GM20000 (cell line): ENCODE measurements around the gene CCDC85A.

ENCODE experiments used
- DNase-seq: peaks from one replicate; pipeline ENCODE4 v3.0.0; 2012; ENCODE audit warnings: low spot score
- TF ChIP-seq, protein P1 (sequence below): IDR thresholded peaks from 2 replicates; pipeline ENCODE4 v1.5.1; 2012; ENCODE audit warnings: mild to moderate bottlenecking, control low read depth; ENCODE audit errors: extremely low read depth, missing control alignments

Gene CCDC85A

DNA sequence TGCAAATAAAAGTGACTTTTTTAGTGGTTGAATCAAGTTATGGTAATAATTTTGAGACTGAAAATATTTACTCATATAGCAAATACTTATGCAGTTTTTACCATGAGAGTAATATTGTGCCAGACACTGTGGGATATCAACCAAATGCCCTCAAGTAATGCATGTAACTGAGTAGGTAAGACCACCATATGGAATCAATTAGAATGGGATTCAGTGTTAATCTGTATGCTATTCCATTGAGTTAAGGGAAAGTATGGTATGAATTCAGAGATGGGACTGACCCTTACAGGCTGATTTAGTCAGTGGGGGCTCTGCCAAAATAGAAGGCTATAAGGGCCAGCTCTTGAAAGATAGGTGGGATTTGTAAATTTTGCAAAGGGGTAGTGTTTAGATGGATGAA is 131.6 kb downstream of the CCDC85A start:
- DNase-seq, result no peak
- TF ChIP-seq, protein P1, sequence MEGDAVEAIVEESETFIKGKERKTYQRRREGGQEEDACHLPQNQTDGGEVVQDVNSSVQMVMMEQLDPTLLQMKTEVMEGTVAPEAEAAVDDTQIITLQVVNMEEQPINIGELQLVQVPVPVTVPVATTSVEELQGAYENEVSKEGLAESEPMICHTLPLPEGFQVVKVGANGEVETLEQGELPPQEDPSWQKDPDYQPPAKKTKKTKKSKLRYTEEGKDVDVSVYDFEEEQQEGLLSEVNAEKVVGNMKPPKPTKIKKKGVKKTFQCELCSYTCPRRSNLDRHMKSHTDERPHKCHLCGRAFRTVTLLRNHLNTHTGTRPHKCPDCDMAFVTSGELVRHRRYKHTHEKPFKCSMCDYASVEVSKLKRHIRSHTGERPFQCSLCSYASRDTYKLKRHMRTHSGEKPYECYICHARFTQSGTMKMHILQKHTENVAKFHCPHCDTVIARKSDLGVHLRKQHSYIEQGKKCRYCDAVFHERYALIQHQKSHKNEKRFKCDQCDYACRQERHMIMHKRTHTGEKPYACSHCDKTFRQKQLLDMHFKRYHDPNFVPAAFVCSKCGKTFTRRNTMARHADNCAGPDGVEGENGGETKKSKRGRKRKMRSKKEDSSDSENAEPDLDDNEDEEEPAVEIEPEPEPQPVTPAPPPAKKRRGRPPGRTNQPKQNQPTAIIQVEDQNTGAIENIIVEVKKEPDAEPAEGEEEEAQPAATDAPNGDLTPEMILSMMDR, result no peak

DNA sequence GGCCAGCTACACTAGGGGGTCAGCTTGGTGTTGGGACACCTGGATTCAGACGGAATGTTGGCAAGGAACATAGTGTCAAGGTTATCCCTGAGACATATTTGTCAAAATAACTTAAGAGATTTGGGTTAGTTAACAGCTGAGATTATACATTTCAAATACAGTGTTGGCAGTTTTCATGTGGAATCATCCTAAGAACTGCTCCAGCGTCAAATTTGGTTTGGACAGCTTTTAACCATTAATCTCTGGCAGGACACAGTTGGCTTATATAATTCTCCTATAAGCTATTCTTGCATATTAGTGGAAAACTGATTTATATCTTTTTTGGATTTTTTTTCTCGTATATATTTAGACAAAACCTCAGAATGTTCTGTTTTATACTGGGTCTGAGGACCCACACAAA is 132.2 kb downstream of the CCDC85A start:
- TF ChIP-seq, protein P1, result no peak
- no peak for DNase-seq

DNA sequence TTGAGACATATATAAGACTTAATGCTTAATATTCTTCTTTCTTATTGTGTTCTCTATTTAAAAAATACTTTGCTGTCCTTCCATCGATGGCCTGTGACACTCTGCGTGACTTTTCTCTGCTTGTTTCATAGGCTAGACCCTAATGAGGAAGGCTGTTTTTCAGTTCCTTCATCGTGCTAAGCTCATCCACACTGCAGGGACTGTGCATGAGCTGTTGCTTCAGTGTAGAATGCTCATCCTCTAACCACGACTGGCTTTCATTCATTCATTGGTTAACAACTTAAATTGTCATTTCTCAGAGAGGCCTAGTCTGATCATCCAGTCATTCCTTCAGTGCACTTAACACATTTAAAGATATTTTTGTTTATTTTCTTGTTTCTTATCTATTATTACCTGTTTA is 134.4 kb downstream of the CCDC85A start:
- TF ChIP-seq, protein P1, result no peak
- no peak for DNase-seq

DNA sequence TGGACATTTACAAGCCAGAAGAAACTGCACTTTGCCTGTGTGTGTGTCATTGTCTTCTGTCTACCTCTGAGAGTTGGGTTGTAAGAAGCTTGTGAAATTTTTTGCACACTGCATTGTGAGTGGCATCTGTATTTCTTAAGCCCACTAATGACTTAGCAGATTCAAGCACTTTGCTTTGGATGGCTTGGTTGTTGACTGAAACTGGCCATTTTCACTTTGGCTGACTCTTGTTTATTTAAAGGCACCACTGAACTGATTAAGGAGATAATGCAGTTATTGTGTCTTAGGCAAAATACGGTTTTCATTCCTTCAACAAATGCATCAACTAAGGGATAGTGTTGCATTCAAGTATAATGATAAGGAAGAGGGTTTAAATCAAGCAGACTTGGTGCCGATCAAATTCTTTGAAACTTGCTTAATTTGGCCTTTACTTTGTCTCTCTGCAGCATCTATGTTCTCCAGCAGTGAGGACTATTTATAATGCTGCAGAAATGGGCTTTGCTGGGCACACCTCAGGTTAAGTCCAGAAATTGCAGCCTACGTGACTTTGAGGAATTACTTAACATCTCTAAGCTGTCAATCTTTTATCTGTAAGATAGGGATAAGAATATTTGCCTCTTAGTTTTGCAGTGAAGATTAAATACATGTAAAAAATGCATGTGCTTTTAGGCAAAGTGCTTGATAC is 142.0 kb downstream of the CCDC85A start:
- DNase-seq, result no peak

DNA sequence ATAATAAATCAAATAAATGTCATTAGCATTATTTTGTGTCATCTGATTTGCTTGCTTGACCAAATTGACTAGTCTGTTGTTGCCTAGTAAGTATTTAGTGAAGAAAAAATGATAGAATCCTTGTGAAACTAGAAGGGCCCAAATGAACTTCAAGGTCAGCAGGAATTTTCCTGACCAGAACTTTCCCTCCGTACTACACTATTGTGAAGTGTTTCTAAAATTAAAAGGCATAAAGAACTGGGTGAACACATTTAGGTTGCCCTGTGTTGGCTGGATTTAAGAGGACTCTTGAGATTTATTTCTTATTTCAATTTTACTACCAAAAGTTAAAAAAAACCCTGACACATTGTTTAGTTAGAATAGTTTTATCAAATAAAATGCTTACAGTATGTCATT is 142.6 kb downstream of the CCDC85A start:
- no peak for DNase-seq
- TF ChIP-seq, protein P1, result no peak

More for the DNA sequence above, 142.0 kb downstream of the CCDC85A start:
- TF ChIP-seq, protein P1, result no peak

DNA sequence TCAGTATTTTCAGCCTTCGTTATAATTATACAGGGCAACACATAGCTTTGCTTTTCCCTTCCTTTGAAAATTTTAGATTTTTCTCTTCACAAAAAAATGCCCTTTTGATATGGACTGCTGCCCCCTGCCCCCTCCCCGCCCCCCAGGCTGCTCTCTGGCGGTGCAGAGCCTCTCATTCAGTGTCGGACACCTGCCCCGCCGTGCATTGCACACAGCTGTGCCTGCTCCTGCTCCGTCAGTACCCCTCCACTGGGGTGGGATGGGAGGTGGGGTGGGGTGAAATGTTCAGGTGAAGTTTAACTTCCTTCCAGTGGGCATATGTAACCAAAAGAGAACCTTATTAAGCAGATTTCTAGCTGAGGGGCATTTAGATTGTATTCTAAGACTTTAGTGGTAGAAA is 148.0 kb downstream of the CCDC85A start:
- no peak for DNase-seq
- TF ChIP-seq, protein P1, result no peak

DNA sequence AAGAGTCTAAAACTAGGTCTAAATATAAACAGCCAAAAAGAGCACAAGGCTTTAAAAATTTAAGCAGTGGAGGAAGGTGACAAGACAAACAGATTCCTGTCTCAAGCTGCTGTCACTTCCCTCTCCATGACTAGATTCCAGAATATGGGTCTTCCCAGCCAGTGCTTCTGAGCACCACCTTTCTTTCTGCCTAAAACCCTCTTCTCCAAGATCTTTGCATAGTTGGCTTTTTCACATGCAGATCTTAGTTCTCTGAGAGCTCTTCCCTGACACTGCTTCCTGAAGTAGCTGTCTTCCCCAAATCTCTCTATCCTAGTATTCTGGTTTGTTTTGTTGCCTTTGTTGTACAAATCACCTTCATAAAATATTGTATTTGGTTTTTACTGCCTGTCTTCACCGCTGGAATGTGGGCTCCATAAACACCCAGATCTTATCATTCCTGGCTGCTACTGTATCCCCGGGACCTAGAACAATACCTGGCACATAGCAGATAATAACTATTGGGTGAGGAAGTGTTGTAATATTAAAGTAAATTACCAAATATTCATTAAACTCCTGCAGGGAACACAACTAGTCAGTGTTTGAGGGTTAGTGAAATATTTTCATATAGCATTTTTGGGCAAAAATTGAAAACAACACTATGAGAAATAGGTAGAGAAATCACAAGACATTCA is 150.2 kb downstream of the CCDC85A start:
- TF ChIP-seq, protein P1, result no peak
- no peak for DNase-seq
